ENCODE data around the gene PPP1R14D.

The PPP1R14D gene

DNA sequence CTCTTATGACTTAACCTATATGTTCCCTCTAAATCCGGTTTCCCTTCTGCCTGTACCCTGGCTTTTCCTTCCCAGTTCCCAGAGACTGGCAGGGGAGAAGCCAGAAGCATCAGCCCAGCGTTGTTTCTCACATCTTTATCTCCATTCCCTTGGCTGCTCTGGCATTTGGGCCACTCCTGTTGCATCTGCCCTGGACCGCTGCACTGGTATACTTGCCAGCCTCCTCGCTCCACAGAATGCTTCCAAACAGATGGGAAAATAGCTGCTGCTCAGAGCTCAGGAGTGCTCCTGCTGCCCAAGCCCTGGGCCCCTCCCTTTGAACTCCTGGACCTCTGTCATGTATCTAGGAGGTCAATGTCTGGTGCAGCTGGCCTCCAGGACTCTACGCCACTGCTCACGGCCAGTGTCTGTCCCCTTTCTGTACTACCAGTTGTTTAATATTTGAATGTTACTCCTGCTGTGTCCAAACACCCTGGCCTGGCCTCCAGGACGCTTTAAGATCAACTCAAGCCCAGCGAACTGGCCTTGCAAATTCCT, 22.1 kb upstream of the PPP1R14D start:
- DNase-seq, result no peak

DNA sequence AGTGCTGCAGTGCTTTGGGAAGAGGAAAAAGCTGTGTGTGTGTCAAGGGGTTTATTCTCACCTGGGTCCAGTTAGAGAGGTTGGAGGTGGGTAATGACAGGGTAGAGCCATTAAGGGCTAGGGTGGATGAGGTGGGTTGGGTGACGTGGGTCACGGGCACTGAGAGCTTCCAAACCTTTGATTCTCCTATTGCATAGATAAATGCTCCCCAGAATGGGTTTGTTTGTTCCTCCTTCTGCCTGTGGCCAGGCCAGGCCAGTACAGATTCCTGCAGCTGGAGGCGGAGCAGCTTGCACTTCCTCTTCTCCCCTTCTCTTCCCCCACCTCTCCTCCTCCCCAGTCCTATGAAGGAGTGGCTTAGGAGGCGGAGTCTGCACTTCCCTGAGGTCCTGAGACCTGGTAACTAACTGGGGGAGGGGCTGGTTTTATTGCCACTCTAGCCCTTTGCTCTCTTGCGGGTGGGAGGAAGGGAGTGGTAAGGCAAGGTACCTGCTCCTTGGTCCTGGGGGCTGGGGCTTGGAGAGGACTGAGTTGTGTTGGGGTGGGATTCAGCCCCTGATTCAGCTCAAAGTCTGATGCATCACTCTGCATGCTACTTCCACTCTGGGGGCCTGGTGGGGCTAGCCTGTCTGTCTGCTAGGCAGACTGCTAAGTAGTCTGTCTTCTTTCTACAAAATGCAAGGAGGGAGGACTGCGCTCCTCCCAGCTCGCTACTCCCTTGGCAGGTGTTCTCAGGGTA, 18.9 kb upstream of the PPP1R14D start:
- DNase-seq, result peak; percentile 82

DNA sequence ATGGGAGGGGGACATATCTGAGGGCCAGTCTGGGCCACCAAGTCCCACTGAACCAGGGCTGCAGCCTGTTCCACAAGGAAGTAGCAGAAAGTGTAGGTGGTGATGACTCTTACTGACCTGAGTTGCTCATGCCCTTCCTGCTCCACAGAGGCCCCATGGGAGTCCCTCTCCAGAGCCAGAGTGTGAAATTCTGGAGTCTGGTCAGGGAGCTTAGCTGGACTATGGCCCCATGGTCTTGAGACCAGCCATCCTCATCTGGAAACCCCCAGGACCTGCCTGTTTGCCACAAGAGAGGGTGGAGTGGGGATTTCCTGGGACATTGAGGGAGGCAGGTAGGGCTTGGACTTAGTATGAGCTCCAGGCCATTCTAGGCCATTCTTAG, 18.3 kb upstream of the PPP1R14D start:
- DNase-seq, result no peak

DNA sequence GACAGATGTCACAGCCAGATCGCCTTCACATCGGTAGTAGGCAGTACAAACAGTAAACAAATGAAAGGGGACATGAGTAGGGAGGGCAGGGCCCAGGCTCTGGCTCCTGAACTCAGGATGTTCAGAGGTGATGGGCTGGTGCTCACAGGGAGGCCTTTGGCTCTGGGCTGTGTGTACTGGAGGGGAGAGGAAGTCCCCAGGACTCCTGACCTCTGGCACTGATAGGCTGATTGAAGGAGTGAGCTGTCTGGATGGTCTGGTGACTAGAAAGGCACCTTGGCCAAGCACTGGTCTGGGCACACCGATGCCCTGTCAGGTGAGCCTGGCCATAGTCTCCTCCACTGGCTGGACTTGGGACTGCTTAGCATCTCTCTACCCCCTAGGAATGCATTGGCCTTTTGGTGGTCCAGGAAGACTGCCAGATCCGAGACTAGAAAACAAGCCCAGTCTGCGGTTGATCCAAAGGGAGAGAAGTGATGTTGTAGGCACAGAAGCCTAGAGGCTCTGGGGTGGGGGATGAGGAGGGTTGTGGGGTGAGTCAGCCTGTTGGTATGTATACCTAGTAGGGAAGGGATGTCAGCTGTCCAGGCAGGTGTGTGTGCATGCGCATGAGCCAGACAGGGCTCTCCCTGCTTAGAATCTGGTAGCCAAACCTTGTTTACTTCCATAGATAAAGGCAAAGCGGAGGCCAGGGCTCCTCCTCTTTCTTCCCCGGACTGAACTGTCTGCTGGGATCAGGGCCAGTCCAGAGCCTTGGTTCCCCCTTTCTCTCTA, 17.2 kb upstream of the PPP1R14D start:
- DNase-seq, result no peak

DNA sequence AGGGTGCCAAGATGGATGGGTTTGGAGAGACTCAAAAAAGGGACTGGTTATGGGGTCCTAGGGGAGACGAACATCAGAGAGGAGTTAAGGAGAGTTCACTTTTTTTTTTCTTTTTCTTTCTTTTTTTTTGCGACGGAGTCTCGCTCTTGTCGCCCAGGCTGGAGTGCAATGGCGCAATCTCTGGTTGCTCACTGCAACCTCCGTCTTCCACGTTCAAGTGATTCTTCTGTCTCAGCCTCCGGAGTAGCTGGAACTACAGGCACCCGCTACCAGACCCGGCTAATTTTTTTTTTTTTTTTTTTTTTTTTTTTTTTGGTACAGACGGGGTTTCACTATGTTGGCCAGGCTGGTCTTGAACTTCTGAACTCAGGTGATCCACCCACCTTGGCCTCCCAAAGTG, 16.5 kb upstream of the PPP1R14D start:
- DNase-seq, result no peak

DNA sequence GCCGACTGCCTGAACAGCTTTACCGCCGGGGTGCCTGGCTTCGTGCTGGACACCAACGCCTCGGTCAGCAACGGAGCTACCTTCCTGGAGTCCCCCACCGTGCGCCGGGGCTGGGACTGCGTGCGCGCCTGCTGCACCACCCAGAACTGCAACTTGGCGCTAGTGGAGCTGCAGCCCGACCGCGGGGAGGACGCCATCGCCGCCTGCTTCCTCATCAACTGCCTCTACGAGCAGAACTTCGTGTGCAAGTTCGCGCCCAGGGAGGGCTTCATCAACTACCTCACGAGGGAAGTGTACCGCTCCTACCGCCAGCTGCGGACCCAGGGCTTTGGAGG, 16.2 kb upstream of the PPP1R14D start:
- peak in 1 of 2 experiments; percentile 2 for DNase-seq

DNA sequence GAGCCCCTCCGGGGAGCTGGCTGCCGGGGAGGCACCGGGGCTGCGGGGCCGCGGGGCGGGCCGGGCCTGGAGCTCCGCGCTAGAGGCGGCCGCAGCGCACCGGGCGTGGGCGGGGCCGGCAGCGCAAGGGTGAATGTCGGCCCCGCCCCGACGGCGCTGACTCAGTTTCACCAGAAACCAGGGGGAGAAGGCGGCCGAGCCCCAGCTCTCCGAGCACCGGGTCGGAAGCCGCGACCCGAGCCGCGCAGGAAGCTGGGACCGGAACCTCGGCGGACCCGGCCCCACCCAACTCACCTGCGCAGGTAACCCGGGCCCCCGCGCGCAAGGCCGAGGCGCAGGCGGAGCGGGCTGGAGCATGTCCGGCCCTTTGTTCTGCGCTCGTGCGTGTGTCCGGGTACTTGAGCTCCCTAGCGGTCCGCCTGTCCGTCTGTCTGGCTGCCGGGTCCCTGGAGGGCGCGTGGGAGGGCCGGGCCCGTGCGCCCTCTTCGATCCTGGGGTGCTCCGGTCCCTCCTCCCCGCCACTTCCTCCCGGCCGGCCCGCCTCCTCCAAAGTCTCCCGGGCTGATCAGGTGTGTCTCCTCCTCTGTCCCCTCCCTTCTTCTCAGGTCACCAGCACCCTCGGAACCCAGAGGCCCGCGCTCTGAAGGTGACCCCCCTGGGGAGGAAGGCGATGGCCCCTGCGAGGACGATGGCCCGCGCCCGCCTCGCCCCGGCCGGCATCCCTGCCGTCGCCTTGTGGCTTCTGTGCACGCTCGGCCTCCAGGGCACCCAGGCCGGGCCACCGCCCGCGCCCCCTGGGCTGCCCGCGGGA, 15.6 kb upstream of the PPP1R14D start, which contains the start of gene SPINT1:
Gene SPINT1 (plus strand): TSS at position 164 of the 811 bp plus-strand sequence. CDS start 507 bp downstream, at position 671.
- no peak for DNase-seq

DNA sequence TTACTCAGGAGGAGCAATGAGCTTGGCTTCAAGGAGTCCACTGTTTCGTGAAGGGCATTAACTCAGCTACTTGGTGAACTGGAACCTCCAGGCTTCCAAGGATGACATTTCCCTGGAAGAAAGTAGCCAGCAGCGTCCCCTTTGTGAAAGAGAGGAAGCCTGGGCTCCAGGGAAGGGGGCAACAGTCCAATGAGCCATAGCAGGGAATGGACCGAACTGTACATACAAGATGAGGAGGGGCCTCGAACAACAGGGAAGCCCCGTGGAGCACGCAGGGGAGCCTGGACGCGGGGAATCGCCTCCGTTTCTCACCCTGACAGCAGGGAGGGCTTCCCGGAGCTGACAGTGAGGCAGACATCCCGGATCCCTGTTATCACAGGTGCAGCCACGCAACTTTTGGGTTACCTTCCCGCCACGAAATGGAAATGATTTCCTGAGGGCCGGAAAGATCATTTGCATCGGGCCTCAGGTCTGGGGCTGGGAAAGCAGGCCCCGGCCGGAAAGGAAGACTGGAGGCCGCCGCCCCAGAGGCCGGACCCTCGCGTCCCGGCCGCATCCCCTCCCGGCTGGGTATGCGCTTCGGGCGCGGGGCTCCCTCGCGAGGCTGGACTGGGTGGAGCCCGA, 14.9 kb upstream of the PPP1R14D start:
- DNase-seq, result no peak

DNA sequence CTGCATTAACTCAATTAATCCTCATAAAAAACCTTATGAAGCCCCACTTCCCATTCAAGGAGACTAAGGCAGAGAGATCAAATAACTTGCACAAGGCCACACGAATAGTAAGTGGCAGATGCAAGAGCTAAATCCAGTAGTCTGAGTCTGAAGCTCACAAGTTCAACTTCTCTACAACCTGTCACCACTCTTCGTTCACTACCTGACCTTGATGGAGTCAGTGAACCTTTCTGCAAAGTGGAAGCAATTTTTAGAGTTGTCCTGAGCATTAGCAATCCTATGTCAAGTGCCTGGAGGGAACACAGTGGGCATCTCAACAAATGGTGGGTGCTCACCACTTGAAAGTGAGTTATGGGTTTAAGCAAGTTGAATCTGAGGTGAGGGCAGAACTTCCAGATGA, 13.2 kb upstream of the PPP1R14D start:
- no peak for DNase-seq

DNA sequence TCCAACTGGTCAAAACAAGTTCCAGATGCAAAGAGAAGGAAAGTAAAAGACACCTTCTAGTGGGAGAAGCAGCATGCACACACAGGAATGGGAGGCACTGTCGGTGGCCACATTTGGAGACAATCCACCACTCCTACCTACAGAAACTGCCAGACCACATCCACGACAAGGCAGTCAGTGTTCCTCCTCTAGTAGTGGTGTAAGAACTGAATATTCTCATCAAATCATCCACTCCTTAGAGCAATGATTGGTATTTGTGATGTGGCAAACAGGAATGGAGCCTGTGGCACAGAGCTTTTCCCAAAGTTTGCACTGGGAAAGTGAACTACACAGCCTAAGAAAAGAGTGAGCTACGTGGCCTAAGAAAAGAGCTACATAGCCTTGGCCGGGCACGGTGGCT, 10.2 kb upstream of the PPP1R14D start:
- no peak for DNase-seq

DNA sequence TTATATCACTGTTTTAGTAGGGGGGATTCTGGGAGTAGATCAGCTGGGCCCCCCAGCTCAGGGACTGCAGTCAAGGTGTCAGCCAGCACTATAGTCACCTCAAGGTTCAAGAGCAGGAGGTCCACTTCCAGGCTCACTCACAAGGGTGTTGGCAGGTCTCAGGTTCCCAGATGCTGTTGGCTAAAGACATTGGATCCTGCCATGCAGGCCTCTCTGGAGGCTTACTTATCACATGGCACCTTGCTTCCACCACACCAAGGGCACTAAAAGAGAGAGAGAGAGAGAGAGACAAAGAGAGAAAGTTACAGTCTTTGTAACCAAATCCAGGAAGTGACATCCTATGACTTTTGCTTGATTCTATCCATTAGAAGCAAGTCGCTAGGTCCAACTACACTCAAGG, 7.5 kb upstream of the PPP1R14D start:
- DNase-seq, result no peak

DNA sequence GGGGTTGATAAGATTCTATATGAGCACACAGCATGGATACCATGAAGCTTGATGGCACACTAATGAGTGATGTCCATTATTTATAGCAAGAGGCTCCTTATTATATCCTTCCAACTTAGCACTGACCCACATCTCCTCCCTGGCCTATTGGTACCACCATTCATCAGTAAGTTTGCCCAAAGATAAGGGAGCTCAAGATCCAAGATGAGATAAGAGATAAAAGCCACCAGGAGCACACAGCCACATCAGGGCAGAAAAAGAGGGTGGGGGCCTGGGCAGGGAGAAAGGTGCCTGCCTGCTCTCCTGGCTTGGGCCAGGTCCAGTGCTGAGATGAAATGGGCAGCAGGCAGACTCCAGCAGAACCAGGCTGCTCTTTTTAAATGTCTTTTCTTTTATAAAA, 4.4 kb upstream of the PPP1R14D start:
- no peak for DNase-seq

DNA sequence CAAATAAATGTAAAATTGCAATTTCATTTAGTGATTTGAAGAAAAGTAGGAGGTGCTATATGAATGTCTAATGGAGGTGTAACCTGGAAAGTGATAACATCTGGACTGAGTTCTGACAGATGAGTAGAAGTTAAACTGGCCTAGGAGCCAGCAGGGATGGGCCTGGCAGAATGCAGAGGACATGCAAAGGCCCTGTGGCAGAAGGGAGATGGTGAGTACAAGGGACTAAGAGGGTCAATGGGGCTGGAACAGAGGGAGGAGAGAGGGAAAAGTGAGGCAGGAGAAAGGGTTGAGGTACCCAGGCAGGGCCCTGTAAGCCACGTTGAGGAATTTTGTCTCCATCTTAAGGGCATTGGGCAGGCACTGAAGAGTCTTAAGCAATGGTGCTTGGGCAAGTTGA, 3.4 kb upstream of the PPP1R14D start:
- no peak for DNase-seq

DNA sequence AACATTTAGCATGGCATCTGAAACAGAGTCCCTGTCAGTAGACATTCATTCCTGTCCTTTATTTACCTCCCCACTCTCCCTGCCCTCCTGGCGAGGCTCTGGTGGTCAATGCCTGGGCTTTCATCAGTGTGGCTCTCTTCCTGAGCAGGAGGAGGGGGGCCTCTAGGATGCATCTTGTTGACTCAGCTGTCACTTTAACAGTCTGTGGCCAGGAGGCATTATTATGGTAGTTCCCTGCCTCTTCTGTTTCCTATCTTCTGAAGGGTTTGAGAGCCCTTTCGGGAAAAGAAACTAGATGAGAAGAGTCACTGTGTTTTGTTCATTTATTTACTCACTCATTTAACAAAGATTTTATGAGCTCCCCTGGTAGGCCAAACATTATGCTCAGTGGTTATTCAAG, 2.4 kb upstream of the PPP1R14D start:
- DNase-seq, result no peak

DNA sequence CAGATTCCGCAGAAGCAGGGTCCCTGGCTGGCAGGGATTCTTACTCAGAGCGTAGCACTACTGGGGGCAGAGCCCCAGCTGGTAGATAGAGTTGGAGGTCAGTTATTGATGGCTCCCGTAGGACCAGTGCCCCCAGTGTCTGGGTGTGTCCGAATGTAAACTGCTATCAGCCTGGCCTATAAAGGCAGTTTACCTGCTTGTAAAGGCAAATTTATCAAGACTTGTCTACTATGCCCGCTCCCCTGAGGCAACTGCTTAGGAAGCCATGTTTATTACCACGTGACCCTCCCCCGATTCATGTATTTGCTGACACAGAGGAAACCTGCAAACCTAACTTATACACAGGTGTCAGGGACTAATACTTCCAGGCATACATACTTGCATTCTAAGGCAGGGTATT, 607 bp upstream of the PPP1R14D start:
- DNase-seq, result no peak

DNA sequence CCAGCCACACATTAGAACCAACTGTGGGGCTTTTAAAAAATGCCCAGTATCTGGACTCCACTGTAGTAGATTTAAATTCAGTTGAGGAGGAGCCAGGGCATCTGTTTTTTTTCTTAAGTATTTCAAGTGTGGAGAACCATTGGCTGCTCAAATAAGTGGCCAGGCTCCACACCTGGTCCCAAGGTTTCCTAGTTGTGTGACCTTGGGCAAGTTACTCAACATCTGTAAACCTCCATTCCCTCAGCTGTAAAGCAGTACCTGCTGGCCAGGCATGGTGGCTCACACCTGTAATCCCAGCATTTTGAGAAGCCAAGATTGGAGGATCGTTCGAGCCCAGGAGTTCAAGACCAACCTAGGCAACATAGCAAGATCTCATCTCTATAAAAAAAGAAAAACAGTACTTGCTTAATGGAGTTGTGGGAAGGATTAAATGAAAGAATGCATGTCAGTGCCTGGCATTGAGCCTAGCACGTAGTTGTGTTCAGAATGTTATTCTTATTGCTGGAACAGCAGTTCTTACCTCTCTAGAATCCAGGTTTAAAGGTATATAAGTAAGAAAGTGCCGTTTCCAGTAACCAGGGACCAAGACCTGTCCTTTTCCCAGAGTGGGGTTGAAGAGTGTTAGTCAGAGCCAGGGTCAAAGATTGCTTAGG, 2.0 kb downstream of the PPP1R14D start:
- DNase-seq, result no peak

DNA sequence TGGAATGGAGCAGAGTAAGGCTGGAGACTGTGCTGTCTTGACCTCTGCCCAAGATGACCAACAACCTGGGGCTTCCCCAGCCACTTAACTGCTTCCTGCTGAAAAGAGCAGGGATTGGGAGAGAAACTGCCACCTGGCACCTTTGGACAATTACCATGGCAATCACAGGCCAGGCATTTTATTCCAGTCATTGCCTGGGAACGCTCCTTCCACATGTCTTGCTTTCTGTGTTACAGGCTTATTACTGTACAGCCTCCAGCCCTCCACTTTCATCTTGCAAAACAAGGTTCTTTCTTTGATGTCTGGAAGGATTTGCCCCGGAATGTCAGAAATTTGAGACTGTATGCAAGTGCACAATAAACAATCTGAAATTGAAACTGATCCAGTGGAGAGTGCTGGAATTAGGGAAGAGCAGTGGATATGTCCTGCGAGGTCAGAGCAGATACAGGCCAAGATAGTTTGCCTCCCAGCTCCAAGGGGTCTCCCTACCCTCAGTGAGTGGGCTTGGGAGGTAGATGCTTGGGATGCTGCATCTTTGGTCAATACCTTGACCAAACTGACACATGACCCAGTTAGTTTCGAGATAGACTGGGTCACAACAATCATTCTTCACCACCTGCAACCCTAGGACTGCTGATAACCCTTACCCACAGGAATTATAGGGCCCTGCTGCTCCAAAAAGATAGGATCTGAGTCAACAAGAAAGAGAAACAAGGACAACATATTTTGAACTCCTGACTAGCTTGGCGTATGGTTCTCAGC, 2.7 kb downstream of the PPP1R14D start:
- no peak for DNase-seq

DNA sequence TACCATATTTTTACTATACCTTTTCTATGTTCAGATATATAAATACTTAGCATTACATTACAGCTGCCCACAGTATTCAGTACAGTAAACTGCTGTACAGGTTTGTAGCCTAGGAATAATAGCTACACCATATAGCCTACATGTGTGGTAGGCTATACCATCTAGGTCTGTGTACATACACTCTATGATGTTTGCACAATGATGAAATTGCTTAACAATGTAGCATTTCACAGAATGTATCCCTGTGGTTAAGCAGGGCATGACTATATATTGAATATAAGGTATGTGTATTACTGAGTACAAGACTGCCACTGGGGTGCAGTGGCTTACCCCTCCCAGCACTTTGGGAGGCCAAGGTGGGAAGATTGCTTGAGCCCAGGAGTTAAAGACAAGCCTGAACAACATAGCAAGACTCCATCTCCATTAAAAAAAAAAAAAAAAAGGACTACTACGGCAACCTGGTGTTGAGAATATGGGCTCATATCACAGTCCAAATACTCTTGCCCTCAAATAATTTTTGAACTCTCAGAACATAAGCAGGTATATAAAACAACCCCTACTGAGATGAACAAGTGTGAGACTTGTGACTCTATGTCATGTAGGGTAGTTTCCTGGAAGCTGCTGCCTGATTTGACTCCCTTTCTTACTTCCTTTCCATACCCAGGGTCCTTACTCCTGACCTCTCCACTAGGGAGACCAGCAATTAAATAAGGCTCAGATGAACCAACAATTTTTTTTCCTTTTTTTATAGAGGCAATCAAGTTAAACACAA, 4.8 kb downstream of the PPP1R14D start:
- DNase-seq, result no peak

DNA sequence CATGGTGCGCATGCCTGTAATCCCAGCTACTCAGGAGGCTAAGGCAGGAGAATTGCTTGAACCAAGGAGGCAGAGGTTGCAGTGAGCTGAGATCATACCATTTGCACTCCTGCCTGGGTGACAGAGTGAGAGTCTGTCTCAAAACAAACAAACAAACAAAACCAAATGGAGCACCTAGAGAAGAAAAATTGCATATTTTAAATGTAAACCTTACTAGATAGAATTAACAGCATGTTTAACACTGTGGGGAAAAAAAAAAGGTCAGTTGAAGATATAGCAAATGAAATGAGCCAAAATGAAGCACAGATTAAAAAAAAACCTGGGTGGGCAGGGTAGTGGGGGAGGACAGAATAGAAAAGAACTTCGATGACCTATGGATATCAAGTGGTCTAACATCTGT, 7.3 kb downstream of the PPP1R14D start:
- no peak for DNase-seq

DNA sequence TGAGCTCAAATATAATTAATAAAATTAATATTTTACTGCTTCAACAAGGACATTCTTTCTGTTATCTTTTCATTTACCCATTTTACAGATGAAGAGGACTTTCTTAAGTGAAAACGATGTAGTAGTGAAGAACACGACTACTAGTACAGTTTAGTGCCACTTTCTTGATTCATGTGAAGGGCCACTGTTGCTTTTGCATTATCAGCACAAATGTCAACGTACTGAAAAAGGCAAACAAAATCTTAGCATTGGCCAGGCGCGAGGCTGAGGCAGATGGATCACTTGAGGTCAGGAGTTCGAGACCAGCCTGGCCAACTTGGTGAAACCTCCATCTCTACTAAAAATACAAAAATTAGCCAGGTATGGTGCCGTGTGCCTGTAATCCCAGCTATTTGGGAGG, 9.5 kb downstream of the PPP1R14D start:
- DNase-seq, result no peak
